Psoas muscle (tissue), 8 donors: ENCODE measurements around the gene IL18. TPM values are rescaled to one million over a fixed set of nuclear protein-coding genes. Genes with fewer than 3 reads are reported as not detected.

Experiments
- ATAC-seq, 4 donors: fragments of 200-7000 bp; cut with Tn5 transposase; one replicate each; pipeline ENCODE4 v1.9.1; 2020; ENCODE audit warnings: moderate library complexity in 3 of 4, mild to moderate bottlenecking in 2 of 4
- DNase-seq, 2 donors: peaks; one replicate each; pipeline ENCODE4 v3.0.0-alpha.2; 2020
- H3K27ac ChIP-seq: fragments of 200-600 bp; one replicate; pipeline ENCODE4 v1.8.0; 2022
- H3K27me3 ChIP-seq, 3 donors: fragments of 200-600 bp in 1 of 3; one replicate each; pipeline versions ENCODE4 v1.6.1 to v1.8.0; 2013 to 2022; ENCODE audit warnings: low read length in 2 of 3, mild to moderate bottlenecking in 2 of 3, moderate library complexity in 1 of 3; ENCODE audit not compliant: insufficient read depth in 3 of 3
- H3K36me3 ChIP-seq, 2 donors: fragments of 200-600 bp in 1 of 2; one replicate each; pipeline versions ENCODE4 v1.6.1 to v1.8.0; 2013 to 2022; ENCODE audit warnings: low read depth in 1 of 2, mild to moderate bottlenecking in 1 of 2, moderate library complexity in 1 of 2; ENCODE audit not compliant: insufficient read depth in 1 of 2
- H3K4me1 ChIP-seq: fragments of 200-600 bp; one replicate; pipeline ENCODE4 v1.8.0; 2022
- H3K4me3 ChIP-seq: fragments of 200-600 bp; one replicate; pipeline ENCODE4 v1.8.0; 2022; ENCODE audit warnings: mild to moderate bottlenecking
- H3K9me3 ChIP-seq: fragments of 200-600 bp; one replicate; pipeline ENCODE4 v1.8.0; 2022
- WGBS, 3 donors: extraction: QIAGEN DNeasy Blood & Tissue Kit; methylation state at CpG; one replicate each; pipeline versions ENCODE4 v1.1.6 to v1.1.7; 2013; 5-methylcytosine and 5-hydroxymethylcytosine counted together
- intact Hi-C, 2 donors: fragments of 100-400 bp; cut with DNase I; formaldehyde crosslinking; loops; one replicate each; pipeline versions ENCODE4 v1.11.0 to v1.14.2; 2022
- polyA plus RNA-seq, 3 donors: library from polyadenylated mRNA; stranded (reverse); fragments of 200-250 nt; gene quantifications; one replicate each; pipeline ENCODE4 v1.2.3, GENCODE V29; 2013
- total RNA-seq, 4 donors: library from RNA; stranded (reverse); fragmentation: NEBNext Ultra II Directional in 2 of 4; extraction: Animal tissue kit (Norgen Biotek cat#: 25700) in 2 of 4; gene quantifications; one replicate each; pipeline versions ENCODE4 v1.2.1 to v1.2.4, GENCODE V29; 2021 to 2023
- TF ChIP-seq, protein P1 (sequence below): fragments of 200-600 bp; IDR thresholded peaks from one replicate; pipeline ENCODE4 v1.8.0; 2022; ENCODE audit warnings: antibody characterized with exemption
- donor health status: healthy with polysubstance abuse.
- donor health status: DM: no; HTN: no; CAD: no; lungs with moderate emphysema.
- donor health status: Bipolar disorder and iron deficiency.
- donor health status: healthy.
- donor health status: DM: yes; HTN: yes; CAD: no.
- donor health status: DM: no; HTN: no; CAD: no.
- donor health status: DM: no; HTN: no; CAD: no.
- donor health status: DM: yes; HTN: yes; CAD: no.

IL18 gene
- total and polyA plus RNA-seq, 7 donors: 0.86 to 66.4 (median 7.0) TPM

GRCh38 chr11:112159098-112160065, 4.5 kb downstream of the IL18 start:
- DNase-seq: no peak
- H3K27me3 ChIP-seq: no peaks in the 10 kb centered on the region
- no peaks in the 10 kb centered on the region for H3K9me3 ChIP-seq
- TF ChIP-seq, protein P1, sequence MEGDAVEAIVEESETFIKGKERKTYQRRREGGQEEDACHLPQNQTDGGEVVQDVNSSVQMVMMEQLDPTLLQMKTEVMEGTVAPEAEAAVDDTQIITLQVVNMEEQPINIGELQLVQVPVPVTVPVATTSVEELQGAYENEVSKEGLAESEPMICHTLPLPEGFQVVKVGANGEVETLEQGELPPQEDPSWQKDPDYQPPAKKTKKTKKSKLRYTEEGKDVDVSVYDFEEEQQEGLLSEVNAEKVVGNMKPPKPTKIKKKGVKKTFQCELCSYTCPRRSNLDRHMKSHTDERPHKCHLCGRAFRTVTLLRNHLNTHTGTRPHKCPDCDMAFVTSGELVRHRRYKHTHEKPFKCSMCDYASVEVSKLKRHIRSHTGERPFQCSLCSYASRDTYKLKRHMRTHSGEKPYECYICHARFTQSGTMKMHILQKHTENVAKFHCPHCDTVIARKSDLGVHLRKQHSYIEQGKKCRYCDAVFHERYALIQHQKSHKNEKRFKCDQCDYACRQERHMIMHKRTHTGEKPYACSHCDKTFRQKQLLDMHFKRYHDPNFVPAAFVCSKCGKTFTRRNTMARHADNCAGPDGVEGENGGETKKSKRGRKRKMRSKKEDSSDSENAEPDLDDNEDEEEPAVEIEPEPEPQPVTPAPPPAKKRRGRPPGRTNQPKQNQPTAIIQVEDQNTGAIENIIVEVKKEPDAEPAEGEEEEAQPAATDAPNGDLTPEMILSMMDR: no peak
- intact Hi-C loops: loop anchor here in 1 of 2 donors (5.0 kb wide), 1 partner anchor 37 kb away; no protein-coding TSS in a partner anchor
- H3K27ac ChIP-seq: peak overlapping the region; percentile 82
- whole genome bisulfite sequencing, 3 donors: 84 to 89% (median 89%) methylated on average over 7 of the region's 7 CpGs
- peaks cover 29% of the 10 kb centered on the region for H3K4me1 ChIP-seq
- ATAC-seq: no peak
- H3K36me3 ChIP-seq: peaks cover 0 to 19% of the 10 kb centered on the region in 2 donors
- peak overlapping the region; percentile 69 for H3K4me3 ChIP-seq

GRCh38 chr11:112156956-112157766, 6.7 kb downstream of the IL18 start:
- WGBS, 3 donors: 72 to 82% (median 77%) methylated on average over 4 of the region's 4 CpGs
- no peak overlapping the region for H3K4me3 ChIP-seq
- H3K9me3 ChIP-seq: no peaks in the 10 kb centered on the region
- peak; percentile 91 to 97 (median 95) for ATAC-seq
- no peaks in the 10 kb centered on the region for H3K27me3 ChIP-seq
- peaks cover 21% of the 10 kb centered on the region for H3K4me1 ChIP-seq
- DNase-seq: no peak
- H3K36me3 ChIP-seq: peaks cover 0 to 41% of the 10 kb centered on the region in 2 donors
- intact Hi-C loops: no loop called here
- TF ChIP-seq, protein P1: no peak
- H3K27ac ChIP-seq: peak overlapping the region; percentile 73

- no peak for ATAC-seq
- TF ChIP-seq, protein P1: no peak
- Histone ChIP-seq H3K9me3 (no peaks in the 10 kb centered on the region), H3K4me1 (peaks cover 13% of the 10 kb centered on the region), H3K27ac (peak overlapping the region; percentile 73), H3K36me3 (peaks cover 0 to 49% of the 10 kb centered on the region in 2 donors), H3K4me3 (no peak overlapping the region), H3K27me3 (no peaks in the 10 kb centered on the region)
- DNase-seq: no peak
- intact Hi-C loops: no loop called here
- 83 to 90% (median 90%) methylated on average over 5 of the region's 5 CpGs for WGBS, 3 donors
These were observed 7.5 kb downstream of the IL18 start for GRCh38 chr11:112156153-112156955.

DNA sequence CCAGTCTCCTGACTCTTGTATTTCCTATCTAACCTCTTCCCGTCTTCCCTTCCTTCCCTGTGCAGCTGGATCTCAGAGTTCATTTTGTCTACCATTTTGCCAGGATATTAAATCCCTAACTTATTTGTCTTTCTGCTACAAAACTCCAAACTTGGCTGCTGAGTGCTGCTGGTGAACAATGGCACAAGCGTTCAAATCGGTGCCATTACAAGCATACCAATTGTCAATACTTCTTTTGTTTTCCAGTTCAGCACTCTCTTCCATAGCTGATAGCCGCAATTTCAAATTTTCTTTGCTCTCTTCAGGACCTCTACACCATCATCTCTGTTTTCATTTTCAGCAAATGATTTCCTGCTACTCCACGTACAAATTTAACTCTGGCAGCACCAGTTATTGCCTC, 13.4 kb downstream of the IL18 start:
- intact Hi-C loops: no loop called here
- H3K36me3 ChIP-seq: peaks cover 0 to 81% of the 10 kb centered on the region in 2 donors
- no peak overlapping the region for H3K4me3 ChIP-seq
- TF ChIP-seq, protein P1: no peak
- no peaks in the 10 kb centered on the region for H3K4me1 ChIP-seq
- ATAC-seq (no peak), DNase-seq (no peak)
- no peaks in the 10 kb centered on the region for H3K9me3 ChIP-seq
- H3K27ac ChIP-seq: no peak overlapping the region
- WGBS, 3 donors: 59 to 70% (median 59%) methylated on average over 5 of the region's 5 CpGs
- H3K27me3 ChIP-seq: no peaks in the 10 kb centered on the region
